Measurements from ENCODE around the gene LRRC32.

The LRRC32 gene

DNA sequence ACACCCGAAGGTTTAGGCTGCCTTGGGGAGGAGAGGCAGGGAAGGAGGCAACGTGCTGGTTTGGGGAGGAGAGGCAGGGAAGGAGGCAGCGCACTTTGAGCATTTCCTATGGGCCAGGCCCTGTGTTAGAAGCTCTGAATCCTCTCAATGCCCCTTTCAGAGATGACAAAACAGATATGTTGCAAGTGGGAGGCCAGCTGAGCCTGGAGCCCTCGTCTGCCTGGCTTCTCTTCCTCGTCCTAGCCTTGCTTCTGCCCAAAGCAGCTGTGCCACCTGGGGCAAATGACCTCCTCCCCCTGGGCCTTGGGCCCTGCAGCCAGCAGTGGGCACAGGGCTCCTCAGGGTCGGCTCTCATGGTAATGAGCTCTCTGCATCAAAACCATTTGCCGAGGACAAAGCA is 15.3 kb upstream of the LRRC32 start:
- TF ChIP-seq, protein P1, sequence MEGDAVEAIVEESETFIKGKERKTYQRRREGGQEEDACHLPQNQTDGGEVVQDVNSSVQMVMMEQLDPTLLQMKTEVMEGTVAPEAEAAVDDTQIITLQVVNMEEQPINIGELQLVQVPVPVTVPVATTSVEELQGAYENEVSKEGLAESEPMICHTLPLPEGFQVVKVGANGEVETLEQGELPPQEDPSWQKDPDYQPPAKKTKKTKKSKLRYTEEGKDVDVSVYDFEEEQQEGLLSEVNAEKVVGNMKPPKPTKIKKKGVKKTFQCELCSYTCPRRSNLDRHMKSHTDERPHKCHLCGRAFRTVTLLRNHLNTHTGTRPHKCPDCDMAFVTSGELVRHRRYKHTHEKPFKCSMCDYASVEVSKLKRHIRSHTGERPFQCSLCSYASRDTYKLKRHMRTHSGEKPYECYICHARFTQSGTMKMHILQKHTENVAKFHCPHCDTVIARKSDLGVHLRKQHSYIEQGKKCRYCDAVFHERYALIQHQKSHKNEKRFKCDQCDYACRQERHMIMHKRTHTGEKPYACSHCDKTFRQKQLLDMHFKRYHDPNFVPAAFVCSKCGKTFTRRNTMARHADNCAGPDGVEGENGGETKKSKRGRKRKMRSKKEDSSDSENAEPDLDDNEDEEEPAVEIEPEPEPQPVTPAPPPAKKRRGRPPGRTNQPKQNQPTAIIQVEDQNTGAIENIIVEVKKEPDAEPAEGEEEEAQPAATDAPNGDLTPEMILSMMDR (IDR thresholded peaks at IDR 0.05) = no peak
- DNase-seq (ENCODE audit: low spot score) = no peak
- no peak overlapping the region for H3K27ac ChIP-seq
- H3K4me3 ChIP-seq = no peak overlapping the region

- TF ChIP-seq, protein P1 (IDR thresholded peaks at IDR 0.05) = no peak
- no peak overlapping the region for H3K4me3 ChIP-seq
- DNase-seq (ENCODE audit: low spot score) = no peak
- no peak overlapping the region for H3K27ac ChIP-seq
Measured at GRCh38 chr11:76685237-76685636, 14.7 kb upstream of the LRRC32 start.

DNA sequence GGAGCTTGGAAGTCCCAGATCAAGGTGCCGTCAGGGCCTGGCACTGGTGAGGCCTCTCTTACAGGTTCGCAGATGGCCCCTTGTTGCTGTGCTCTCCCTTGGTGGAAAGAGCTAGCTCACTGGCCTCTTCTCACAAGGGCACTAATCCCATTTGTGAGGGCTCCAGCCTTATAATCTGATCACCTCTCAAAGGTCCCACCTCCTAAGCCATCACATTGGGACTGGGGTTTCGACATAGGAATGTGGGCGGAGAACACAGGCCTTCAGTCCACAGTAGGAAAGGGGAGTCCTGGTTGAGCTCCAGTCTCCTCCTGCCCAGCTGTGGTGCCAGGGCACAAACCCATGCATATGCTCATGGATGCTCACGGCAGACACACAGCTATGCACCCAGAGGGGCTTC is 14.0 kb upstream of the LRRC32 start:
- H3K4me3 ChIP-seq = no peak overlapping the region
- H3K27ac ChIP-seq = no peak overlapping the region
- no peak for DNase-seq (ENCODE audit: low spot score)
- TF ChIP-seq, protein P1 (IDR thresholded peaks at IDR 0.05) = no peak

- no peak overlapping the region for H3K27ac ChIP-seq
- DNase-seq (ENCODE audit: low spot score) = no peak
- H3K4me3 ChIP-seq = no peak overlapping the region
- TF ChIP-seq, protein P1 (IDR thresholded peaks at IDR 0.05) = no peak
Measured at GRCh38 chr11:76683161-76684095, 12.9 kb upstream of the LRRC32 start.

GRCh38 chr11:76682684-76683083 is 12.1 kb upstream of the LRRC32 start:
- Histone ChIP-seq H3K27ac (no peak overlapping the region), H3K4me3 (no peak overlapping the region)
- TF ChIP-seq, protein P1 (IDR thresholded peaks at IDR 0.05) = no peak
- no peak for DNase-seq (ENCODE audit: low spot score)

DNA sequence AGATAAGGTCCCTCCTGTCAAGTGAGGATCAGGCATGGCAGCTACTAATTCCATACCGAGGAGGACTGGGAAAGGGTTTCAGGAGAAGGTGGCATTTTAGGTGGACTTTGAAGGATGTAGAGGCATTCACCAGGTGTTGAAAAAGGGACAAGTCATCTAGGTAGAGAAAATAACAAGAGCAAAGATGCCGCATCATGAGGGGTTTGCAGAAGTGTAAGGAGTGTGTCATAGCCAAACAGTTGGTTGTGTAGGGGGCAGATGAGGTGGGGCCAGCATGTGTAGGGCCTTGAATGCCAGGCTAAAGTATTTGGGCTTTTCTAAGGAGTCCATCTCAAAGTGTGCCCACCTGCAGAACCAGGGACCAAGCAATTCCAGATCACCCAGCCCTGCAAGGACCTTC is 11.6 kb upstream of the LRRC32 start:
- Histone ChIP-seq H3K4me3 (no peak overlapping the region), H3K27ac (no peak overlapping the region)
- TF ChIP-seq, protein P1 (IDR thresholded peaks at IDR 0.05) = no peak
- no peak for DNase-seq (ENCODE audit: low spot score)
